Transverse colon (tissue), 4 donors: ENCODE measurements around the gene MT1A. TPM values are rescaled to one million over a fixed set of nuclear protein-coding genes. Genes with fewer than 3 reads are reported as not detected.

Source experiments
- DNase-seq: peaks from one replicate; pipeline ENCODE4 v3.0.0-alpha.2; 2019
- H3K27ac ChIP-seq, 4 donors: fragments of 200-600 bp; sonication (generic); 2 replicates each; pipeline ENCODE4 v1.5.1; 2016 to 2018; ENCODE audit warnings: inconsistent platforms in 4 of 4
- H3K27me3 ChIP-seq: fragments of 200-600 bp; sonication (generic); 2 replicates; pipeline ENCODE4 v1.5.1; 2017; ENCODE audit warnings: inconsistent platforms
- H3K36me3 ChIP-seq, 4 donors: fragments of 200-600 bp; sonication (generic); 2 replicates each; pipeline ENCODE4 v1.5.1; 2017 to 2019; ENCODE audit warnings: inconsistent platforms in 4 of 4
- H3K4me1 ChIP-seq, 4 donors: fragments of 200-600 bp; sonication (generic); 2 replicates each; pipeline ENCODE4 v1.5.1; 2017 to 2020; ENCODE audit warnings: inconsistent platforms in 4 of 4
- H3K4me3 ChIP-seq, 4 donors: fragments of 200-600 bp; sonication (generic); 1 replicate in 1 of 4; 2 replicates in 3 of 4; pipeline versions ENCODE4 v1.5.1 to v1.6.1; 2017 to 2019; ENCODE audit warnings: inconsistent platforms in 4 of 4
- H3K9me3 ChIP-seq, 2 donors: fragments of 200-600 bp; sonication (generic); 2 replicates each; pipeline ENCODE4 v1.5.1; 2017 to 2019; ENCODE audit warnings: inconsistent platforms in 2 of 2
- CTCF ChIP-seq, 5 experiments: fragments of 200-600 bp in 3 of 5; fragments of 450-650 bp in 2 of 5; sonication (generic) in 3 of 5; IDR thresholded peaks; 1 replicate in 2 of 5; 2 replicates in 3 of 5; pipeline ENCODE4 v1.5.1; 2016 to 2017; ENCODE audit warnings: antibody characterized with exemption in 5 of 5, inconsistent platforms in 3 of 5, mild to moderate bottlenecking in 2 of 5, moderate library complexity in 1 of 5
- EP300 ChIP-seq: sonication (generic); formaldehyde crosslinking; IDR thresholded peaks from one replicate; pipeline ENCODE4 v1.6.1; 2017; ENCODE audit warnings: antibody characterized with exemption, low read depth
- POLR2A ChIP-seq: fragments of 450-650 bp; IDR thresholded peaks from one replicate; pipeline ENCODE4 v1.6.1; 2016; ENCODE audit warnings: antibody characterized with exemption, mild to moderate bottlenecking, moderate library complexity
- POLR2AphosphoS5 ChIP-seq, 3 donors: sonication (generic); formaldehyde crosslinking; IDR thresholded peaks; one replicate each; pipeline ENCODE4 v1.6.1; 2016; ENCODE audit warnings: antibody characterized with exemption in 3 of 3
- WGBS, 2 donors: methylation state at CpG; one replicate each; pipeline ENCODE4 v1.1.5; 2018; ENCODE audit warnings: low coverage in 1 of 2; 5-methylcytosine and 5-hydroxymethylcytosine counted together
- in situ Hi-C, 4 donors: fragments of 200-750 bp; cut with MboI; loops; one replicate each; pipeline versions ENCODE4 v1.15.0 to v1.15.1; 2017; ENCODE audit warnings: low sequenced_read_pairs in 3 of 4, low pct_ligation_motif_present in 1 of 4, low pct_unique_long_range_greater_than_20kb in 1 of 4
- intact Hi-C: fragments of 100-400 bp; cut with DNase I; formaldehyde crosslinking; loops from one replicate; pipeline ENCODE4 v1.15.1; 2023; ENCODE audit warnings: low total_unique reads
- total RNA-seq, 4 donors: library from RNA; depleted of rRNA; stranded (reverse); fragments of >200 nt; gene quantifications; one replicate each; pipeline ENCODE4 v1.1.0, GENCODE V29; 2016

The MT1A gene
- total RNA-seq, 4 donors from 2014 or later = 4.4 to 35.2 (median 4.9) TPM; not detected in 1

DNA sequence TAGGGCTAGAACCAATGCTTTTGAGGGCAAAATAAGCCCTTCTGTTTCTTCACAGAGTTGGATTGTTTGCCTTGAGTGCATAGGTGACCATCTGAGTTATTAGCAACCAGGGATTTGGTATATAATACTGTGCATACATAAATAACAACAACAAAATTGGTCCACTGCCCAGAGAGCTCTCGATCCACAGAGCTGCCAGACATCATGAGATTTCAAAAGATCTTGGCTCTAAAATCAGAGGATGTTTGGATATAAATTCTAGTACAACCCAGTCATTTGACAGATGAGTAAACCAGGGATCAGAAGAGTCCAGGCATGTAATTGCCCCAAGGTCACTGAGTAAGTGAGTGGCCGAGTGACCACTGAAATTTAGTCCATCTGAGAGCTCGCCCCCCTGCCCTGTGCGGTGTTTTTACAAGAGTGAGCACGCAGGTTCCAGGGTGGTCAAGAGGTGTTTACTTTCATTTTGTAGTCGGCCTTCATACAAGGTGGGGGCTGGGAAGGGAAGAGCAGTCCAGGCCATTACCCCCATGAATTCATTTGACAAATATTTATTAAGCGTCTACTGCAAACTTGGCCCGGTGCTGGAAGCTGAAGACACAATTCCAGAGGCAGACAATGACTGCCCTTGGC, 31.9 kb upstream of the MT1A start:
- in situ Hi-C loops = no loop called here
- Histone ChIP-seq H3K36me3 (no peaks in the 10 kb centered on the region), H3K9me3 (no peaks in the 10 kb centered on the region), H3K27ac (peak overlapping the region; percentile 87 to 91 (median 90)), H3K4me3 (no peak overlapping the region), H3K27me3 (no peaks in the 10 kb centered on the region), H3K4me1 (peaks cover 6 to 25% (median 19%) of the 10 kb centered on the region in 4 donors)
- no peak for DNase-seq
- peak in 1 of 3 donors; percentile 51 for TF ChIP-seq POLR2AphosphoS5 (IDR thresholded peaks at IDR 0.05)
- no peak for TF ChIP-seq EP300
- TF ChIP-seq POLR2A = no peak
- no peak for TF ChIP-seq CTCF (IDR thresholded peaks at IDR 0.05)
- intact Hi-C loops = loop anchor here (5.0 kb wide), 1 partner anchor 76 kb away; the partner anchor contains the start of gene MT1X
- WGBS, 2 donors = 61 to 76% methylated on average over 2 to 8 of the region's 8 CpGs

- no peaks in the 10 kb centered on the region for H3K9me3 ChIP-seq
- no peak overlapping the region for H3K4me3 ChIP-seq
- in situ Hi-C loops (no loop called here), intact Hi-C loops (loop anchor here (5.0 kb wide), 1 partner anchor 75 kb away; the partner anchor contains the start of gene MT1X)
- TF ChIP-seq POLR2AphosphoS5 (IDR thresholded peaks at IDR 0.05) = peak; percentile 89 to 94 (median 92)
- TF ChIP-seq CTCF (IDR thresholded peaks at IDR 0.05) = no peak
- peak; percentile 99 for TF ChIP-seq EP300
- no peak for TF ChIP-seq POLR2A
- WGBS, 2 donors = 73% methylated on average over 14 of the region's 14 CpGs; no CpG with 5 or more reads in 1 of the 2 donors
- H3K4me1 ChIP-seq = peaks cover 6 to 25% (median 19%) of the 10 kb centered on the region in 4 donors
- no peaks in the 10 kb centered on the region for H3K27me3 ChIP-seq
- no peaks in the 10 kb centered on the region for H3K36me3 ChIP-seq
- peak overlapping the region; percentile 87 to 91 (median 90) for H3K27ac ChIP-seq
- DNase-seq = peak; percentile 67
These were observed 31.3 kb upstream of the MT1A start for GRCh38 chr16:56607109-56607618.

DNA sequence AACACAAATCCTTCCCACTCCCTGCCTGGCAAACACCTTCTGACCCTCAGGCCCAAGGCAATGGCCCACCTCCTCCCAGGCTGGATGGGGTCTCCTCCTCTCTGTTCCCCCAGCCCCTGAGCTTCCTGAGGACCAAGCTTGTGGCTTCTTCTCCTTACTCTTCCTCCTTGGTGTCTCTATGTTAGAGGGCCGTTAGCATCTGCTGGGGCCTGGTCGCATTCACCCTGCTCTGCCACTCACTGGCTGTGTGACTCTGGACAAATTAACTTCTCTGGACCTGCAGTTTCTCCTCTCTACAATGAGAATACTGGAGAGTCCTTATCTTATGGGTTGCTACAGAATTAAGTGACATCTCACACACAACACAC, 30.8 kb upstream of the MT1A start:
- no peaks in the 10 kb centered on the region for H3K36me3 ChIP-seq
- intact Hi-C loops = loop anchor here (1.0 to 5.0 kb wide), 3 partner anchors 19 to 75 kb away; partner anchors contain the start of genes MT1M and MT1X
- DNase-seq = no peak
- peak overlapping the region in 2 of 4 donors; percentile 45 to 75 for H3K4me3 ChIP-seq
- WGBS, 2 donors = 75 to 86% methylated on average over 2 of the region's 2 CpGs
- peaks cover 6 to 25% (median 19%) of the 10 kb centered on the region in 4 donors for H3K4me1 ChIP-seq
- in situ Hi-C loops = no loop called here
- peak overlapping the region; percentile 87 to 91 (median 90) for H3K27ac ChIP-seq
- no peaks in the 10 kb centered on the region for H3K27me3 ChIP-seq
- TF ChIP-seq CTCF (IDR thresholded peaks at IDR 0.05) (no peak), POLR2AphosphoS5 (IDR thresholded peaks at IDR 0.05) (no peak), EP300 (no peak), POLR2A (no peak)
- no peaks in the 10 kb centered on the region for H3K9me3 ChIP-seq

- Histone ChIP-seq H3K27me3 (no peaks in the 10 kb centered on the region), H3K27ac (peak within 1 kb of the TSS; percentile 87 to 91 (median 90)), H3K36me3 (no peaks in the 10 kb centered on the region), H3K4me3 (peak within 1 kb of the TSS; percentile 45 to 75 (median 56)), H3K4me1 (peaks cover 6 to 25% (median 19%) of the 10 kb centered on the region in 4 donors), H3K9me3 (no peaks in the 10 kb centered on the region)
- in situ Hi-C loops = no loop called here
- DNase-seq = peak; percentile 96
- intact Hi-C loops = loop anchor here (1.0 to 5.0 kb wide), 3 partner anchors 19 to 74 kb away; partner anchors contain the start of genes MT1M and MT1X
- WGBS, 2 donors = 0 to 8% methylated on average over 2 to 62 of the region's 62 CpGs
- TF ChIP-seq EP300 (peak; percentile 95), POLR2A (peak; percentile 99), CTCF (IDR thresholded peaks at IDR 0.05) (no peak), POLR2AphosphoS5 (IDR thresholded peaks at IDR 0.05) (peak; percentile 93 to 99 (median 97))
These were observed 30.2 kb upstream of the MT1A start, which contains the start of gene MT2A for GRCh38 chr16:56608043-56608875. TSS of gene MT2A (plus strand) at chr16:56608584. CDS start at chr16:56608656, 72 bp downstream.
